M059J (cell line): ENCODE results near the gene DOCK2. TPM values are rescaled to one million over a fixed set of nuclear protein-coding genes. Genes with fewer than 3 reads are reported as not detected.

Experiments
- DNase-seq: peaks from one replicate; pipeline ENCODE4 v3.0.0-alpha.2; 2012; ENCODE audit warnings: low read depth
- total RNA-seq: library from RNA; depleted of rRNA; stranded (reverse); fragments of >200 nt; shearing (Covaris generic); gene quantifications from 2 replicates; pipeline ENCODE4 v1.2.3, GENCODE V29; 2014; rRNA removed

Gene DOCK2
- total RNA-seq, 1 experiment from 2014 or later: 45.9 TPM

DNA sequence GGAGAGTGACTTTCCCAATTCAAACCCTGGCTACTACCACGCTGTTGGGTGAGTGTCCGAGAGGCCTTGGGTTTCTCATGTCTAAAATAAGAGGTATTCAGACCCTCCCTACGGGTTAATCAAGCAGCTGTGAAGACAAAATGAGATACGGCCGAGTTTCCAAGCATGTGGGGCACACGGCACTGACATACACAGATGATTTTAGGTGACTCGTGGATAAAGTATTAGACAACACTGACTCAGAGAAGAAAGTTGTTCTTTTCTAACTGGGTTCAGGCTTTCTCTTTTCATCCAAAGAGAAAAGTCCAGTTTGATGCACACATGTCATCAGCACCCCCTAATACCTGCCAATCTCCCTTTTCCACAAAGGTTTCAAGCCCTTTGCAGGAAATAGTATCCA is 484.2 kb downstream of the DOCK2 start:
- DNase-seq: peak; percentile 30

GRCh38 chr5:170126061-170126460 is 489.0 kb downstream of the DOCK2 start:
- DNase-seq: no peak

GRCh38 chr5:170126626-170127025 is 489.6 kb downstream of the DOCK2 start:
- DNase-seq: no peak

GRCh38 chr5:170131235-170131634 is 494.2 kb downstream of the DOCK2 start:
- no peak for DNase-seq

DNA sequence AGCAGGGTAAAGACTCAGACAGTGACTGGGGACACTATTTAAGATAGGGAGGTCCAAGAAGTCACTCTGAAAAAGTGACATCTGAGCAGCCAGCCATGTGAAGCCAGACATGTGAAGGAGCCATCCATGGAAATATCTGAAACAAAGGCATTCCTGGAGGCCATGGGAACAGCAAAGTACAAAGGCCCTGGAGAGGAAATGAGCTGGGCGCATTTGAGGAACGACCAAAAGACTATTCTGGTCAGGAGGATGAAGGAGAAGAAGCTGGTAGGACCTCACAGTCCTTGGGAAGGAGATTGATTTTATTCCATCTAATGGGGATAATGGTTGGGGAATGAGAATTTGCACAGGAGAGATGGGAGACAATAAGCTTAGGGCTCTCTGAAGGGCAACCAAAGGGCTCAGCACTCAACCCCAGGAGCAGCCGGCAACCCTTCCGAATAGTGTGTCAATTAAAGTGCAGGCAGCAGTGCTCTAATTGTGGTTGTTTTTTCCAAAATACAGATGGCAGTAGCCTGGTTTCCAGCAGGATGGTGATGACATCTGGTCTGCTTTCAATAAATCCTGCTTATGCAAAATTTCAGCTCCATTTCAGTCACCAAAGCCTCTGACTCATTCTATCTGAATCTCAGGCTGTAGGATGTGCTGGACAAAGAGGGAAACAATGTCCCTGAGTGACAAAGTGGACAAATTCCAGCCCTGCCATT is 495.3 kb downstream of the DOCK2 start:
- peak; percentile 83 for DNase-seq

Other genes starting within 250 kb of the DOCK2 start
- gene SPDL1, start 53.5 kb upstream of the DOCK2 start, total RNA-seq: 158 and 167 TPM in 2 replicates